Stimulated activated CD4-positive, alpha-beta T cell treated with anti-CD3 and anti-CD28 coated beads, Interleukin-12 subunit alpha, Interleukin-12 subunit beta, amount 100 ng/mL, for 48 hours (primary cell): ENCODE results near the gene PRKAR1B.

Experiments used
- DNase-seq, 3 donors: peaks; one replicate each; pipeline ENCODE4 v3.0.0-alpha.2; 2020; ENCODE audit warnings: low read depth in 2 of 3, low spot score in 1 of 3

Gene PRKAR1B

GRCh38 chr7:607938-608337 is 119.1 kb downstream of the PRKAR1B start:
- no peak for DNase-seq

DNA sequence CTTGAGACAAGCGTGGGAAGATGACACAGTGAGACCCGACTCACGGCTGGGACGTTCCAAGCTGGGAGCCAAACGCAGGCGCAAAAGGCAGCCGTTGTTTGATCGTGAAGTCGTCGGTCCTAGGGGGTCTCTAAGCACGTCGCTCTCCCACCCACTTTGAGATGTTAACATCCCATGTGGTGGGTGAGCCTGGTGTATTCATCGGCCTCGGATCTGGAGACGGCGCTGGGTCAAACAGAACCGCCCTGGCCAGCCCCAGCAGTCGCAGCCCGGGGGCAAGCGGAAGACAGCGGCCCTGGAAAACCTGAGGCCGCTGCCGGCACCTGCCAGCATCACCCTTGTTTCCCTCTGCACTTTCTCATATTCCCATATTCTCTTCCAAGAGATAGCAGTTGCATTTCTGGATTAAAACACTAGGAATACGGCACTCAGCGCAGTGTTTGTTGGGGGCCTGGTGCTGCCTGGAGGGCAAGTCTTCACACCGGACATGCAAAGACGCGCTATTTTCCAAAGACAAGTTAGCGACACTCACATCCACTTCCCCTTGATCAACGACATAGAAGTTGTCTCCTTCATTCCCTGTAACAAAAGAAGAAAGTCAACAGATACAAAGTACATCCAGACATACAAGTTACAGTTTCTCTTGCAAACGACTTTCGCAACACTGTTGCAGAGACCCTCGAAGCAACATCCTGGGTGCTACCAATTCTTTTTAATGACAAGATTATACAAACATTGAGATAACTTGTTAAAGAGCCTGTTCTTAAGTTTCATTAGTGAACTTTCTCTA is 121.2 kb downstream of the PRKAR1B start:
- DNase-seq, result no peak

DNA sequence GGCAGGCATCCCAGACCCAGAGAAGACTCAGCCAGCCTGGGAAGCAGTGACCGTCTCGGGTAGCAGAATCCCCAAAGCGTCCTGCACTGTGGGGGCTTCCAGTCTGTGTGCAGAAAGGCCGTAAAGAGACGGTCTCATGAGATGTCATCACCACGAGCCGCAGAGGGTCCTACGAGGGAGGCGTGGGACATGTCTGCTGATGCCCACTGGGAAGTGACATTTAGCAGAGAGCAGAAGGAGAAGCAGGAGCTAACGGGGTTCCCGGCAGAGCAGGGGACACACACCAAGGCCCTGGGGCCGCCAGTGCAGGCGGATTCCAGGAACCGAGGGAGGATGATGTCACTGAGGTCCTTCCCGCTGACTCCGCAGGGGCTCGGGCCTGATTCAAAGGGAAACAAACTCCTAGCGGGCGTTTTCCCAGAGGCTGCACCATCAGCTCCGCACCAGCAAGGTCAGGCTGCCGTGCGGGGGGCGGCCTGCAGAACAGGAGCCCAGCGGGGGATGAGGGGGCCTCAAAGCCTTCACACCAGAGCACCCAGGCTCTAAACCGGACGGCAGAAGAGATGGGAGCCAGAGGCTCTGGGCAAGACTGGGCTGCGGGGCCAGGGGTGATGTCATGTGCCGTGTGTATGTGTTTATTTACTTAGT is 122.1 kb downstream of the PRKAR1B start:
- DNase-seq, result peak in 1 of 3 donors; percentile 41

DNA sequence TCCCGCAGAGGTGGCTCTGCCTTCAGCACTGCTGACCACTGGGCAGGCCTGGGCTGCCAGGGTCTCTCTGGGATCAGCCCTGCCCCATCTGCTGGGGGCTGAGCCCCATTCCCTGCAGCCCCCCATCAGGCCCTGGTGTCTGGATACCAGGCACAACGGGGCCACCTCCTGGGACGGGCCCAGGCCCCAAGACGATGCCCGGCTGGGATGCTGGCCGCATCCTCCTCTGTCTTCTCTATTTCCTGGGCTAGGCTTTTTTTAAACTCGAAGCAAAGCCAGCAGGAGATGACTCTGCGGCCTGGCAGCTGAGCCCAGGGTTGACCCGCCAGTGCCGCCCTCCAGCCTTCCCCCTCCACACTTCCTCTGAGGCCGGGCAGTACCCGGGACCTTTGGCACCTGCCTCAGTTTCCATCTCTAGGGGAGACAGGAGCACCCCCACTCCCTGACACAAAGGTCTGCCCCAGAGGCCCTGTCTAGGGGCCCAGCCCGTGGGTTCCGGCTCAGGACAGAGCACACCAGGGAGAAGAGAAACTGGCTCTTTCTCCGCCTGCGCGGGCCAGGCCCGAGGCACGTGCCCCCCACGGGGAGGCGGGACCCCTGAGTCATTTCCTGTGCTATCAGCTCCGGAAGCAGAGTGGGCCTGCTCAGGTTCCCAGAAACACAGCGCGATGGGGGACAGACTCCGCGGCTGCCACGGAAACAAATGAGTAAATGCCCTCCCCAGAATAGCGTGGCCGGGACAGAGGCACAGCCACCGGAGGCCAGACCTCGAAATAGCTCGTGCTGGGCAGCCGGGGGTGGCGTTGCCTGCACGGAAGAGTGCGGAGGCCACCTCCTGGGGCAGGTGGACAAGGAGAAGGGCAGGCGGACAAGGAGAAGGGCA is 122.8 kb downstream of the PRKAR1B start:
- peak; percentile 91 to 93 (median 92) for DNase-seq

GRCh38 chr7:603152-603951 is 123.7 kb downstream of the PRKAR1B start:
- DNase-seq, result peak in 2 of 3 donors; percentile 60 to 65

GRCh38 chr7:602341-603141 is 124.5 kb downstream of the PRKAR1B start:
- peak in 1 of 3 donors; percentile 78 for DNase-seq

DNA sequence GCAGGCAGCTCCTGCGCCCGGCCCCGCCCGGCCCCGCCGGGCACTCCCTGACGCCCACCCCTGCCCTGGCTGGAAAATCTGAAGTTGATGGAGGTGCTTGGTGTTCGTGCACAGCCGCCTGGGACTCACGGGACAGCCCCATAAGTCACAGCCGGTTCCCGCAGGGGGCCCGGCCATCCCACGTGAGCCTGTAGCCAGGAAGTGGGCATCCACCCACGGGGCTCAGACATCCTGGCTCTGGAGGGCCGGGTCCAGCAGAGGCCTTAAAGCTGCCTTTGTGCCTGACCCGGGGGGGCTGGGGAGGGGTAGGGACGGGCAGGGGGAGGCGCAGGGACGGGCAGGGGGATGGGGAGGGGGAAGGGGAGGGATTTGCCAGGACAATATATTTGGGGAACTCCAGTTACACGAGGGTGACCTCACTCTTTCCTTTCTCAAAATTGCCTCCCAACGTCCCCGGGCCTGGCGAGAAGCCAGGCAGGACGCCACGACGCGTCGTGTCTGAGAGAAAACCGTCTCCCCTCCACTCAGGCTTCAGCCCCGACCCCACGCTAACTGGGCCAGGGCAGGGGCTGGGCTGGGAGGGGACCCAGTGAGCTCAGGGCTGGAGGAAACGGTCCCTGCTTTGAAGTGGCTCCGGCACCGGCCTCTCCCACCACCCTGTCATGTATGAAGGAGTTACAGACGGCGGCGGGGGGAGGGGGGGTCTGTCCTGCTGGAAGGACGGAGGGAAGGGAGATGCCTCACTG is 125.3 kb downstream of the PRKAR1B start:
- peak; percentile 87 to 94 (median 91) for DNase-seq

GRCh38 chr7:601036-601594 is 126.0 kb downstream of the PRKAR1B start:
- no peak for DNase-seq

GRCh38 chr7:600149-601035 is 126.7 kb downstream of the PRKAR1B start:
- no peak for DNase-seq

DNA sequence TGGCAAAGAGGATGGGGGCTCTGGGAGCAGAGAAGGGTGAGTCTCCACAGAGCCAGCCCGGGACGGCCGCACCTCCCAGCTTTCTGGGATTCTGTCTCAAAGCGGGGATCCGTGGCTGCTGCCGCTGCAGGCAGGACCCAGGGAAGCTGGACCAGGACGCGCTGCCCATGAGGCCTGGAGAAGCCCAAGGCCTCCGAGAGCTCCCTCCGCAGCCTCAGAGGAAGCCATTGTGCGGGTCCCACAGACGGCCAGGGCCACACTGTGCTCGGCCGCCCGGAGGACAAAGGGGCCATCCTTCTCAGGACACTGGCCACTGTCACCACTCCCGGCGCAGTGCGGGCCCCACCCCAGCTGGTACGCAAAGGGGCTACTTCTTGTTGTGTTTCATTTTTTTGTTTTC is 128.2 kb downstream of the PRKAR1B start:
- no peak for DNase-seq

DNA sequence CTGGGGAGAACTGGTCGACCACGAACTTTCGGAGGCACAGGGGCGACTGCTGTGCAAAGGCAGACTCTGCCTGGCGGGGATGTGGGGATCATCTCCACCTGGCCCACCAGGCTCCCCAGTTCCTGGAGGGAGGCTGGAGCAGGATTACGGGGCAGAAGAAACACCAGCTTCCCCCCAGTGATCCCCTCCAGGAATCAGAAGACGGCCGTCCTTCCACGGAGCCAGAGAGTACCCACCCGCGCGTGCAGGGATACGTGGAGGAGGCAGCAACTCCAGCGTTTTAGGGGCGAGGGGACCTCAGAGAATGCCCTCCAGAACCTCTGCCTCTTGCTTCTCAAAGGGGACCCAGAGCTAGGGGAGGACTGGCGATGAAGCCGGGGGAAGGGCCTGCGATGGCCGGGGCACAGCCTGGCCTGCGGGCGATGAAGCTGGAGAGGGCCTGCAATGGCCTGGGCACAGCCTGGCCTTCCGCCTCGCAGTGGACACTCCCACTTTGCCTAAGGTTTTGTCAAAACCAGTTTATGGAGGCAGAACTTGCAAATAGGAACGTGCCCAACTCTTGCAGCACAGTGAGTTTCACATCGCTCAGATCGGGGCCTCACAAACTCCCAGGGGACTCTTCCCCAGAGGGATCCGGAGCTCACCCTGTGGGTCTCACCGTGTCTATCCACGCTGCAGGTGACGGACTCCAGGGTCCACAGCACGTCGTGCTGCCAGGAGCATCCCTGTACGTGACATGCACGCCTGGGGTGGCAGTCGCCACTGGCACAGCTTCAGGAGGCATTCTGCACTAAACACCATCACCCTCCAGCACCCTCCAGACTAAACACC is 129.5 kb downstream of the PRKAR1B start:
- DNase-seq, result no peak

DNA sequence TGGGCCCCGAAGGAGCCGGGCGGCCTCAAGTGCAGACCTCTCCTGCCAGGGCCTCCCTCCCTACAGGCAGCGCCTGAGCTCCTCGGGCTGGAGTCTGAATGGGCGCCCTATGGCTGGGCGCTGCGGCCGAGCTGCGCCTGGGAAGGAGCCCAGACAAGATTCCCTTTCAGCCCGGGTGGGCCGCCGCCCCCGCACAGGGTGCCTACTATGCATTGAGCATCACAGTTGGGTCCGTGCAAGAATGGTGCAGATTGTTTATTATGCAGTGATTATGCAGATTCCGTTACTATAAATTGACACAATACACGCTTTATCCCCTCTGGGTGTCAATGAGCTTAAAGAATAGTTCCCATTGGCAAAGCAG is 130.3 kb downstream of the PRKAR1B start:
- DNase-seq, result no peak

DNA sequence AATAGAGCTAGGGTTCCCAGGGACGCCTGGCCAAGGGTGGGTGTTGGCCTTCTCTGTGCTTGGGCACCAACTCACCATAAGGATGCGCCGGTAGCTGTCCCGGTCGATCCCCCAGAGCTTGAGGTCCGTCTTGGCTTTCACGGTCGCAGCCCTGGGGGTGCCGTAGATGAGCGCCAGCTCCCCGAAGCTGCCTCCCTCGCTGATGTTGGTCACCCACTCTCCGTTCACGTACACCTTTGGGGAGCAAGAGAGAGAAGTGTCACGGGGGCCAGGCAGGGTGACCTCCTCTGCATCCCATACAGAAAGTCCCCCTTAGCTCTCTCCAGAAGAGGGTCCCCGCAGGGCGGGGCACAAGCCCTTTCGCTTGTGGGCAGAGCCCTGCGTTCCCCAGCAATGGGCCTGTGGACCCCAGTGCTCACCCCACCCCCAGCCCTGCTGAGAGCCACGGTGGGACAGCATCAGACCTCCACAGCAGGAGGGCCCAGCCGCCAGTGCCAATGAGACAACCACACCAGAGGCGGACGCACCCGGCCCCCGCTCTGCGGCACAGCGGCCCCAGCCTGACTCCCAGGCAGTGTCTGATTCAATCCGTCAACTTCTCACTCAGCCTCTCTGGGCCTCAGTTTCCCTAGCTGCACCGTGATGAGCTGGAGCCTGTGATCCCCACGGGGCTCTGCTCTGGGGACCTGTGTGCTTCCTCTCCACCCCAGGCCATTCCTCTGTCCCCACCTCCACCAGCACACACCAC is 130.8 kb downstream of the PRKAR1B start:
- no peak for DNase-seq

DNA sequence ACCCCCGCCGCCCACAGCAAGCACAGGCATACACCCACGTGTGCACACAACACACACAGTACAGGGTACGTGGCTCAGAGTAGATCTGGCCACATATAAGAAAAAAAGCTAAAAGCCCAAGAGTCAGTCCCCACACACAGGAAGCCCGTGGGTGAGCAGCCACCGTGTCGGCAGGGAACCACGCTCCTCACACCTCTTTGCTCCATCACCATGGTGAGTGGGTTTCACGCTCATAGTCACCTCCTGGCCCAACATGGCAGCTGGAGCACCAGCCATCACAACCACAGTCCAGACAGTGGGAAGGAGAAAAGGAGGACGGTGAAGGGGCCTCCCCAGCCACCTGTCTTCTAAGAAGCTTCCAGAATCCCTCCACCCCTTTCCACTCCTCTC is 131.5 kb downstream of the PRKAR1B start:
- peak in 1 of 3 donors; percentile 15 for DNase-seq

DNA sequence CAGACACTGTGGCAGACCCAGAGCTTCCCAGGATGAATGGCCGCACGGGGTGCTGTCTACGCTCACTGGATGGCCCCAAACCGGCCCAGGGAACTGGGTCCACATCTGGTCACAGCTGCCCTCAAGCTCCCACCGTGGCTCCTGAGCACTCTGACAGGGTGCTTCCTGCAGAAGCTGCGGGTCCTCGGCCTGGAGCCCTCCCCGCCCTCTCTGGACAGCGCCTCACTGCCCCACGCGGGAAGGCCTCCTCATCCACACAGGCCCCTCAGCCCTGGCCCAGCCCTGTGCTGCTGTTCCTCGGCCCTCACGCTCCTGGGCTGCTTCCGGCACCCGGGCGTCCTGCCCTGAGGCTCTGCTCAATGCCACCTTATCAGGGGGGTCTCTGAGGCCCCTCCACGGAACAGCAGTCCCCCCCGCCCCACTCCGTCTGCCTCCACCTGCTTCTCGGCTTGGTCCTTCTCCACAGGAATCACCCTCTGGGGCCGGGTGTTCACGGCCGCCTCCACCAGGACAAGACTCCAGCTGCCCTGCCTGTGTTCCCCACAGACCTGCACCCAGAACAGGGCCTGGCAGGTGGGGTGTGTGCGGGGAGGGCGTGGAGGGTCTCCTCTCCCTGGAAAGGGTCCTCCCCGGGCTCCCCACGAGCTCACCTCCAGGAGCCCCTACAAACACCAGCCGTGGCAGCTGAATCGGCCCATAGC is 132.0 kb downstream of the PRKAR1B start:
- DNase-seq, result no peak
